Vagina (tissue), 2 donors: ENCODE data around the gene GPR17.

Experiments used
- POLR2A ChIP-seq, 2 donors: fragments of 450-650 bp; IDR thresholded peaks; one replicate each; pipeline ENCODE4 v1.6.1; 2017; ENCODE audit warnings: antibody characterized with exemption in 2 of 2, mild to moderate bottlenecking in 2 of 2, moderate library complexity in 2 of 2
- TF ChIP-seq, protein P1 (sequence below), 3 experiments: fragments of 450-650 bp in 2 of 3; fragments of 200-600 bp in 1 of 3; sonication (generic) in 1 of 3; IDR thresholded peaks; one replicate each; pipeline ENCODE4 v1.5.1; 2017 to 2019; ENCODE audit warnings: antibody characterized with exemption in 3 of 3, mild to moderate bottlenecking in 2 of 3, moderate library complexity in 2 of 3

DNA sequence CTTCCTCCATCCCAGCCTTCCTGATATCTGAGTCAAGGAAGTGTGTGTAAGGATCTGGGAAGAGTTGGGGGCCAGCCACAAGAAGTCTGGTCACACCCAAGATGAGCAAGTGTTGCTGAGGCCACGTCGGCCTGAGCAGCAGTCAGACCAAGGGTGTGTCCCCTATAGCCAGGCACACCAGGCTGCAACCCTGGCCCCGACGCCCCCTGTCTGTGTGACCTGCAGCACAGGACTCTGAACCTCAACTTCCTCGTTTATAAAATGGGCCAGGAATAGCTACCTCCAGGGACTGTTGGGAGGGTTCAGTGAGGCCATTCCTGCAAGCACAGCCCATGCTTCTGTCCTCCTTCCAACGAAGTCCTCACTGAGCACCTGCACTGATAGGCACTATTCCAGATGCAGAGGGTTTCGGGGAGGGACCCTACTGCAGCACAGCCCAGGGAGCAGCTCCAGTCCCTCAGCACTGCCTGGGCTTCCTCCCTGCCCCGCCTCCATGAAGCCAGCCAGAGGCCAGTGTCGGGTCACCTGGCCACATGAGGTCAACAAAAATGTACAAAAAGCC, 16.1 kb downstream of the GPR17 start:
- TF ChIP-seq, protein P1, sequence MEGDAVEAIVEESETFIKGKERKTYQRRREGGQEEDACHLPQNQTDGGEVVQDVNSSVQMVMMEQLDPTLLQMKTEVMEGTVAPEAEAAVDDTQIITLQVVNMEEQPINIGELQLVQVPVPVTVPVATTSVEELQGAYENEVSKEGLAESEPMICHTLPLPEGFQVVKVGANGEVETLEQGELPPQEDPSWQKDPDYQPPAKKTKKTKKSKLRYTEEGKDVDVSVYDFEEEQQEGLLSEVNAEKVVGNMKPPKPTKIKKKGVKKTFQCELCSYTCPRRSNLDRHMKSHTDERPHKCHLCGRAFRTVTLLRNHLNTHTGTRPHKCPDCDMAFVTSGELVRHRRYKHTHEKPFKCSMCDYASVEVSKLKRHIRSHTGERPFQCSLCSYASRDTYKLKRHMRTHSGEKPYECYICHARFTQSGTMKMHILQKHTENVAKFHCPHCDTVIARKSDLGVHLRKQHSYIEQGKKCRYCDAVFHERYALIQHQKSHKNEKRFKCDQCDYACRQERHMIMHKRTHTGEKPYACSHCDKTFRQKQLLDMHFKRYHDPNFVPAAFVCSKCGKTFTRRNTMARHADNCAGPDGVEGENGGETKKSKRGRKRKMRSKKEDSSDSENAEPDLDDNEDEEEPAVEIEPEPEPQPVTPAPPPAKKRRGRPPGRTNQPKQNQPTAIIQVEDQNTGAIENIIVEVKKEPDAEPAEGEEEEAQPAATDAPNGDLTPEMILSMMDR (IDR thresholded peaks at IDR 0.05) = no peak
- no peak for TF ChIP-seq POLR2A (IDR thresholded peaks at IDR 0.05)
